SK-N-SH (cell line): Measurements from ENCODE around the gene TFB1M. TPM values are rescaled to one million over a fixed set of nuclear protein-coding genes. Genes with fewer than 3 reads are reported as not detected.

ENCODE experiments used
- CTCF ChIA-PET: fragments of 300-600, 350-600 bp; formaldehyde crosslinking; extraction: SDS; loops from one replicate; lab custom pipeline; 2021; lab: Yijun Ruan, JAX
- POLR2A ChIA-PET: fragments of 350-600 bp; sonication (Branson Sonifier 250); formaldehyde crosslinking; extraction: SDS; loops from one replicate; lab custom pipeline; 2020; ENCODE audit warnings: antibody characterized with exemption, inconsistent platforms; lab: Yijun Ruan, JAX
- DNase-seq: peaks from one replicate; pipeline ENCODE4 v3.0.0; 2012
- H2AFZ ChIP-seq: fragments of 200-600 bp; sonication (generic); 2 replicates; pipeline ENCODE4 v1.8.1; 2016; ENCODE audit warnings: antibody characterized with exemption, mild to moderate bottlenecking, low read depth
- H3F3A ChIP-seq: fragments of 200-600 bp; sonication (generic); replicated peaks from 2 replicates; pipeline ENCODE3; 2016; ENCODE audit warnings: antibody characterized with exemption, mild to moderate bottlenecking; ENCODE audit not compliant: insufficient read depth
- H3K27ac ChIP-seq, 2 experiments: fragments of 200-500 bp in 1 of 2; fragments of 200-600 bp in 1 of 2; sonication (Bioruptor generic) in 1 of 2; sonication (generic), shearing (Covaris generic) in 1 of 2; 2 replicates each; pipeline versions ENCODE4 v1.5.1 to v1.6.1; 2014 to 2016; ENCODE audit warnings: low read depth in 2 of 2, inconsistent platforms in 1 of 2, low read length in 1 of 2, mild to moderate bottlenecking in 1 of 2, mixed read lengths in 1 of 2
- H3K27me3 ChIP-seq: fragments of 200-600 bp; sonication (generic), shearing (Covaris generic); 2 replicates; pipeline ENCODE4 v1.6.1; 2016; ENCODE audit warnings: mixed run types; ENCODE audit not compliant: insufficient read depth
- H3K36me3 ChIP-seq, 2 experiments: fragments of 200-500 bp in 1 of 2; fragments of 200-600 bp in 1 of 2; sonication (Bioruptor generic) in 1 of 2; sonication (generic) in 1 of 2; replicated peaks in 1 of 2; 2 replicates each; pipeline versions ENCODE3 to v1.5.1; 2014 to 2016; ENCODE audit warnings: low read length in 1 of 2, mild to moderate bottlenecking in 1 of 2; ENCODE audit not compliant: insufficient read depth in 2 of 2, control insufficient read depth in 1 of 2
- H3K4me1 ChIP-seq, 2 experiments: fragments of 200-500 bp in 1 of 2; fragments of 200-600 bp in 1 of 2; sonication (Bioruptor generic) in 1 of 2; sonication (generic), shearing (Covaris generic) in 1 of 2; 2 replicates each; pipeline versions ENCODE4 v1.5.1 to v1.6.1; 2014 to 2016; ENCODE audit warnings: low read depth in 1 of 2, low read length in 1 of 2, mixed run types in 1 of 2; ENCODE audit not compliant: insufficient read depth in 2 of 2, control insufficient read depth in 1 of 2
- H3K4me2 ChIP-seq: fragments of 200-600 bp; sonication (generic), shearing (Covaris generic); 2 replicates; pipeline ENCODE4 v1.6.1; 2017; ENCODE audit warnings: mixed run types
- H3K4me3 ChIP-seq, 2 experiments: fragments of 200-500 bp in 1 of 2; fragments of 200-600 bp in 1 of 2; sonication (Bioruptor generic) in 1 of 2; sonication (generic), shearing (Covaris generic) in 1 of 2; 2 replicates each; pipeline versions ENCODE4 v1.5.1 to v1.8.1; 2014 to 2016; ENCODE audit warnings: low read depth in 2 of 2, inconsistent platforms in 1 of 2, low read length in 1 of 2, mild to moderate bottlenecking in 1 of 2, mixed read lengths in 1 of 2, moderate library complexity in 1 of 2
- H3K79me2 ChIP-seq: fragments of 200-600 bp; sonication (generic); 2 replicates; pipeline ENCODE4 v1.8.1; 2017; ENCODE audit warnings: mild to moderate bottlenecking; ENCODE audit not compliant: insufficient read depth
- H3K9ac ChIP-seq: fragments of 200-600 bp; sonication (generic); 2 replicates; pipeline ENCODE4 v1.6.1; 2017; ENCODE audit warnings: mixed run types
- H3K9me2 ChIP-seq: fragments of 200-600 bp; sonication (generic); 2 replicates; pipeline ENCODE4 v1.6.1; 2017; ENCODE audit warnings: mixed run types
- H3K9me3 ChIP-seq: fragments of 200-600 bp; sonication (generic); 2 replicates; pipeline ENCODE4 v1.6.1; 2017; ENCODE audit warnings: mixed run types, mild to moderate bottlenecking, moderate library complexity
- H4K20me1 ChIP-seq: fragments of 200-600 bp; sonication (generic); 2 replicates; pipeline ENCODE4 v1.6.1; 2017; ENCODE audit warnings: mild to moderate bottlenecking, mixed run types; ENCODE audit not compliant: insufficient read depth
- ELF1 ChIP-seq: IDR thresholded peaks from 2 replicates; pipeline ENCODE4 v1.4.0; 2012
- FOSL2 ChIP-seq: IDR thresholded peaks from 2 replicates; pipeline ENCODE4 v1.4.0; 2012; ENCODE audit warnings: low read depth, mild to moderate bottlenecking, moderate library complexity, borderline replicate concordance
- GABPA ChIP-seq: IDR thresholded peaks from 2 replicates; pipeline ENCODE4 v1.4.0; 2012; ENCODE audit warnings: low read depth, mild to moderate bottlenecking
- GATA2 ChIP-seq: sonication (generic); formaldehyde crosslinking; IDR thresholded peaks from 2 replicates; pipeline ENCODE4 v1.5.0; 2020; ENCODE audit warnings: mild to moderate bottlenecking, missing genetic modification reagents
- MEF2A ChIP-seq: IDR thresholded peaks from 2 replicates; pipeline ENCODE4 v1.4.0; 2012; ENCODE audit warnings: low read depth, borderline replicate concordance
- MXI1 ChIP-seq: IDR thresholded peaks from 2 replicates; pipeline ENCODE4 v1.6.1; 2012; ENCODE audit warnings: mild to moderate bottlenecking, low read depth, low read length, improper control_type of control experiment
- NFIC ChIP-seq: IDR thresholded peaks from 2 replicates; pipeline ENCODE4 v1.4.0; 2012; ENCODE audit warnings: borderline replicate concordance
- NRF1 ChIP-seq: IDR thresholded peaks from 2 replicates; pipeline ENCODE4 v1.6.1; 2012; ENCODE audit warnings: low read depth, mild to moderate bottlenecking, low read length
- RAD21 ChIP-seq: IDR thresholded peaks from 2 replicates; pipeline ENCODE4 v1.6.1; 2012; ENCODE audit warnings: mild to moderate bottlenecking, low read length
- SMC3 ChIP-seq: IDR thresholded peaks from 2 replicates; pipeline ENCODE4 v1.6.1; 2012; ENCODE audit warnings: low read depth, low read length, improper control_type of control experiment
- TEAD4 ChIP-seq: IDR thresholded peaks from 2 replicates; pipeline ENCODE4 v1.4.0; 2012; ENCODE audit warnings: mild to moderate bottlenecking, borderline replicate concordance; ENCODE audit not compliant: insufficient read depth
- WGBS: methylation state at CpG from one replicate; pipeline ENCODE4 v1.1.6; 2017; ENCODE audit warnings: low lambda C conversion rate; 5-methylcytosine and 5-hydroxymethylcytosine counted together
- polyA plus RNA-seq, 3 experiments: library from polyadenylated mRNA; depleted of rRNA; stranded (reverse); fragments of >200 nt; gene quantifications; 2 replicates each; pipeline ENCODE4 v1.2.3, GENCODE V29; 2012
- TF ChIP-seq, protein P1 (sequence below): fragments of 150-350 bp; IDR thresholded peaks from 2 replicates; pipeline ENCODE4 v1.6.1; 2017; ENCODE audit warnings: antibody characterized with exemption, low read length, low read depth, borderline replicate concordance
- TF ChIP-seq, protein P2 (sequence below): IDR thresholded peaks from 2 replicates; pipeline ENCODE4 v1.4.0; 2012; ENCODE audit warnings: low read depth, borderline replicate concordance
- TF ChIP-seq, protein P3 (sequence below): fragments of 200-600 bp; sonication (generic); IDR thresholded peaks from 2 replicates; pipeline ENCODE4 v1.6.1; 2017; ENCODE audit warnings: antibody characterized with exemption, mild to moderate bottlenecking, moderate library complexity
- TF ChIP-seq, protein P4 (sequence below): IDR thresholded peaks from 2 replicates; pipeline ENCODE4; 2012

The TFB1M gene
- polyA plus RNA-seq, 1 of the 3 experiments (the other 2 are of a cell fraction) = 28.4 TPM

DNA sequence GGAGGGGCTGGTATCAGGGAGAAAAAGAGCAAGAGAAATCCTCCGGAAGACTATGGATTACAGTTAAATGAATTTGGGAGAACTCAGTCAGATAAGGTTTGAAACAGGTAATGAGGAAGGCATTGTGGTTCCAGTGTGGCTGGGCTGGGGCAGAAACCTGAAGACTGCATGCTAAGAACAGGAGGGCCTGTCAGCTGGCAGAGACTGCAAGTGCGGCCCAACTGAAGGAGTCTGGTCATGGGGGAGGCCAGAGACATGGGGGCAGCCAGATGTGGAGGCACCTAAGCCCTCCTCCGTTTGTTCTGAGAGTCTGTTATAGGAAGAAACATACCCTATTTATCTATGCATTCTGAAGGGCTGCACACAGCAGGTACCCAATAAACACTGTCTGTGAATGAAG, 16.6 kb downstream of the TFB1M start:
- no peaks in the 10 kb centered on the region for H4K20me1 ChIP-seq
- no peak overlapping the region for H3K4me3 ChIP-seq
- DNase-seq = no peak
- peaks cover 34 to 82% of the 10 kb centered on the region in 2 experiments for H3K36me3 ChIP-seq
- H3K79me2 ChIP-seq = no peaks in the 10 kb centered on the region
- ChIA-PET CTCF (interaction anchor here (1.3 to 2.8 kb wide), 2 partner anchors 10 to 14 kb away, joined by 3 to 13 read pairs; no protein-coding TSS in a partner anchor), POLR2A (no interaction called here)
- H3K27me3 ChIP-seq = no peaks in the 10 kb centered on the region
- no peak overlapping the region for H2AFZ ChIP-seq
- H3K4me2 ChIP-seq = no peak overlapping the region
- peaks cover 4% of the 10 kb centered on the region for H3F3A ChIP-seq
- H3K27ac ChIP-seq = no peak overlapping the region
- peaks cover 0 to 7% of the 10 kb centered on the region in 2 experiments; a peak in 3 of 4 replicates for H3K4me1 ChIP-seq
- TF ChIP-seq, protein P1, sequence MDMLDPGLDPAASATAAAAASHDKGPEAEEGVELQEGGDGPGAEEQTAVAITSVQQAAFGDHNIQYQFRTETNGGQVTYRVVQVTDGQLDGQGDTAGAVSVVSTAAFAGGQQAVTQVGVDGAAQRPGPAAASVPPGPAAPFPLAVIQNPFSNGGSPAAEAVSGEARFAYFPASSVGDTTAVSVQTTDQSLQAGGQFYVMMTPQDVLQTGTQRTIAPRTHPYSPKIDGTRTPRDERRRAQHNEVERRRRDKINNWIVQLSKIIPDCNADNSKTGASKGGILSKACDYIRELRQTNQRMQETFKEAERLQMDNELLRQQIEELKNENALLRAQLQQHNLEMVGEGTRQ = no peak
- TF ChIP-seq FOSL2 (no peak), ELF1 (no peak)
- TF ChIP-seq, protein P2, sequence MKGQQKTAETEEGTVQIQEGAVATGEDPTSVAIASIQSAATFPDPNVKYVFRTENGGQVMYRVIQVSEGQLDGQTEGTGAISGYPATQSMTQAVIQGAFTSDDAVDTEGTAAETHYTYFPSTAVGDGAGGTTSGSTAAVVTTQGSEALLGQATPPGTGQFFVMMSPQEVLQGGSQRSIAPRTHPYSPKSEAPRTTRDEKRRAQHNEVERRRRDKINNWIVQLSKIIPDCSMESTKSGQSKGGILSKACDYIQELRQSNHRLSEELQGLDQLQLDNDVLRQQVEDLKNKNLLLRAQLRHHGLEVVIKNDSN = no peak
- H3K9ac ChIP-seq = no peak overlapping the region
- H3K9me3 ChIP-seq = no peaks in the 10 kb centered on the region
- no peaks in the 10 kb centered on the region for H3K9me2 ChIP-seq
- WGBS = 92% methylated on average over 2 of the region's 3 CpGs

DNA sequence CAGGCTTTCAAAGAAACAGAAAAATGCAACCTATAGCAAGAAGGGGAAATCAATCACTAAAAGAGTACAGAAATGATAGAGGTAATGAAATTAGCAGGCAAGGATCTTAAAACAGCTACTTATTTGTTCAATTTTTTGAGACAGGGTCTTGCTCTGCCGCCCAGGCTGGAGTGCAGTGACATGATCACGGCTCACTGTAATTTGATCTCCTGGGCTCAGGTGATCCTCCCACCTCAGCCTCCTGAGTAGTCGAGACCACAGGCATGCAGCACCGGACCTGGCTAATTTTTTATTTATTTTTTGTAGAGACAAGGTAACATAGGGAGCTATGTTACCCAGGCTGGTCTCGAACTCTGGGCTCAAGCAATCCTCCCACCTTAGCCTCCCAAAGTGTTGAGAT, 21.6 kb downstream of the TFB1M start:
- WGBS = 93% methylated on average over 4 of the region's 5 CpGs
- Histone ChIP-seq H3K4me3 (no peak overlapping the region), H3K9ac (no peak overlapping the region), H3F3A (peaks cover 4% of the 10 kb centered on the region), H3K4me1 (peaks cover 0 to 13% of the 10 kb centered on the region in 2 experiments; a peak in 2 of 4 replicates), H3K9me3 (no peaks in the 10 kb centered on the region), H3K9me2 (no peaks in the 10 kb centered on the region), H3K79me2 (no peaks in the 10 kb centered on the region), H3K36me3 (peaks cover 45 to 65% of the 10 kb centered on the region in 2 experiments), H3K27ac (no peak overlapping the region), H3K27me3 (no peaks in the 10 kb centered on the region), H3K4me2 (no peak overlapping the region), H2AFZ (no peak overlapping the region), H4K20me1 (no peaks in the 10 kb centered on the region)
- CTCF ChIA-PET = interaction anchor here (1.5 kb wide), 1 partner anchor 116 kb away, joined by 3 read pairs; no protein-coding TSS in a partner anchor
- no peak for DNase-seq
- POLR2A ChIA-PET = no interaction called here
- TF ChIP-seq MEF2A = no peak
- TF ChIP-seq, protein P3, sequence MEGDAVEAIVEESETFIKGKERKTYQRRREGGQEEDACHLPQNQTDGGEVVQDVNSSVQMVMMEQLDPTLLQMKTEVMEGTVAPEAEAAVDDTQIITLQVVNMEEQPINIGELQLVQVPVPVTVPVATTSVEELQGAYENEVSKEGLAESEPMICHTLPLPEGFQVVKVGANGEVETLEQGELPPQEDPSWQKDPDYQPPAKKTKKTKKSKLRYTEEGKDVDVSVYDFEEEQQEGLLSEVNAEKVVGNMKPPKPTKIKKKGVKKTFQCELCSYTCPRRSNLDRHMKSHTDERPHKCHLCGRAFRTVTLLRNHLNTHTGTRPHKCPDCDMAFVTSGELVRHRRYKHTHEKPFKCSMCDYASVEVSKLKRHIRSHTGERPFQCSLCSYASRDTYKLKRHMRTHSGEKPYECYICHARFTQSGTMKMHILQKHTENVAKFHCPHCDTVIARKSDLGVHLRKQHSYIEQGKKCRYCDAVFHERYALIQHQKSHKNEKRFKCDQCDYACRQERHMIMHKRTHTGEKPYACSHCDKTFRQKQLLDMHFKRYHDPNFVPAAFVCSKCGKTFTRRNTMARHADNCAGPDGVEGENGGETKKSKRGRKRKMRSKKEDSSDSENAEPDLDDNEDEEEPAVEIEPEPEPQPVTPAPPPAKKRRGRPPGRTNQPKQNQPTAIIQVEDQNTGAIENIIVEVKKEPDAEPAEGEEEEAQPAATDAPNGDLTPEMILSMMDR = no peak

DNA sequence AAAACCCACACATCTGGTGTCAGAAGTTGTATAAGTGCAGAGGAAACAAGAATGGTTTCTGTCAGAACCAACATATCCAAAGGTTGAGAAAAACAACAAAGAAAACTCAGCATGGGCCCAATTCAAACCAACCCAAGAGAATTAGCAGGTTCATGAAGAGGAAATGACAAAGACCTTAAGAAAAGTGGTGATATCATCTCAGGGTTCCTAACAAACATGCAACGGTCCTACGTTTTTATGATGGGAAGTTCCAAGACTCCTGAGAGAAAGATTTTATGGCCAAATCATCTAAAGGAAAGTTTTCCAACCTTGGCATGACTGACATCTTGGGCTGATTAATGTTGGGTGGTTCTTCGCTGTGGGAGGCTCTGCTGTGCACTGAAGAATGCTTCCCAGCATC, 23.0 kb downstream of the TFB1M start:
- CTCF ChIA-PET = no interaction called here
- POLR2A ChIA-PET = no interaction called here
- TF ChIP-seq NRF1 (no peak), NFIC (no peak), TEAD4 (no peak), GATA2 (no peak), MXI1 (no peak), MEF2A (no peak), SMC3 (no peak), GABPA (no peak), RAD21 (no peak)
- TF ChIP-seq, protein P3 = no peak
- TF ChIP-seq, protein P4, sequence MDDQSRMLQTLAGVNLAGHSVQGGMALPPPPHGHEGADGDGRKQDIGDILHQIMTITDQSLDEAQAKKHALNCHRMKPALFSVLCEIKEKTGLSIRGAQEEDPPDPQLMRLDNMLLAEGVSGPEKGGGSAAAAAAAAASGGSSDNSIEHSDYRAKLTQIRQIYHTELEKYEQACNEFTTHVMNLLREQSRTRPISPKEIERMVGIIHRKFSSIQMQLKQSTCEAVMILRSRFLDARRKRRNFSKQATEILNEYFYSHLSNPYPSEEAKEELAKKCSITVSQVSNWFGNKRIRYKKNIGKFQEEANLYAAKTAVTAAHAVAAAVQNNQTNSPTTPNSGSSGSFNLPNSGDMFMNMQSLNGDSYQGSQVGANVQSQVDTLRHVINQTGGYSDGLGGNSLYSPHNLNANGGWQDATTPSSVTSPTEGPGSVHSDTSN = no peak

More for the DNA sequence above, 23.0 kb downstream of the TFB1M start:
- Histone ChIP-seq H4K20me1 (no peaks in the 10 kb centered on the region), H3K27me3 (no peaks in the 10 kb centered on the region), H3K27ac (no peak overlapping the region), H3K9me3 (no peaks in the 10 kb centered on the region), H3F3A (no peaks in the 10 kb centered on the region), H3K79me2 (no peaks in the 10 kb centered on the region; the same call in 1 of the 2 replicates), H3K4me2 (no peak overlapping the region), H3K9ac (no peak overlapping the region), H3K9me2 (no peaks in the 10 kb centered on the region), H3K4me1 (peaks cover 0 to 13% of the 10 kb centered on the region in 2 experiments; a peak in 2 of 4 replicates), H3K36me3 (peaks cover 44 to 61% of the 10 kb centered on the region in 2 experiments), H3K4me3 (no peak overlapping the region), H2AFZ (no peak overlapping the region)
- DNase-seq = no peak
- WGBS = 90% methylated on average over 3 of the region's 3 CpGs
